Measurements from ENCODE around the gene SRL.

- TF ChIP-seq OSR1 (CRISPR knock-in tag; IDR thresholded peaks at IDR 0.05) (no peak), ISL1 (CRISPR knock-in tag; IDR thresholded peaks at IDR 0.05) (no peak), PATZ1 (CRISPR knock-in tag; IDR thresholded peaks at IDR 0.05; ENCODE audit: borderline replicate concordance) (no peak), ZNF8 (CRISPR knock-in tag; IDR thresholded peaks at IDR 0.05) (no peak)
Measured at GRCh38 chr16:4182581-4183236, 59.2 kb downstream of the SRL start.

Data from SK-N-SH treated with all-trans-retinoic acid at 6 μM for 48 hours (cell line).